SK-N-SH (cell line): ENCODE results near the gene GRAP.

Experiments used
- CTCF ChIP-seq: fragments of 200-600 bp; sonication (generic); IDR thresholded peaks from 2 replicates; pipeline ENCODE4 v1.6.1; 2017; ENCODE audit warnings: antibody characterized with exemption, mild to moderate bottlenecking, moderate library complexity
- RXRA ChIP-seq: IDR thresholded peaks from 2 replicates; pipeline ENCODE4 v1.4.0; 2012; ENCODE audit warnings: low read depth, mild to moderate bottlenecking, borderline replicate concordance

GRCh38 chr17:18974407-18975149, 72.2 kb downstream of the GRAP start:
- TF ChIP-seq CTCF (no peak), RXRA (no peak)
